Calu3 (cell line): ENCODE data around the gene ASAP2. TPM values are rescaled to one million over a fixed set of nuclear protein-coding genes. Genes with fewer than 3 reads are reported as not detected.

Experiments
- BruUV-seq: library from RNA; stranded (reverse); fragments of 400-500 nt; replicated peaks from 2 replicates; lab custom pipeline; 2021; lab: Mats Ljungman, UMichigan
- CTCF ChIA-PET: fragments of 300-600 bp; sonication (Branson Sonifier 250); formaldehyde crosslinking; loops from one replicate; lab custom pipeline; 2022; ENCODE audit warnings: antibody characterized with exemption; lab: Charles Lee
- DNase-seq: peaks from one replicate; pipeline ENCODE4 v3.0.0; 2022
- H3K27ac Mint-ChIP-seq: one replicate; pipeline ENCODE4 v1.8.0; 2022; ENCODE audit warnings: mixed read lengths; ENCODE audit not compliant: unreplicated experiment
- H3K27me3 Mint-ChIP-seq: one replicate; pipeline ENCODE4 v1.8.0; 2022; ENCODE audit warnings: mixed read lengths; ENCODE audit not compliant: unreplicated experiment
- H3K36me3 Mint-ChIP-seq: one replicate; pipeline ENCODE4 v1.8.0; 2022; ENCODE audit warnings: mild to moderate bottlenecking, moderate library complexity, mixed read lengths; ENCODE audit not compliant: insufficient read depth, unreplicated experiment
- H3K4me1 Mint-ChIP-seq: one replicate; pipeline ENCODE4 v1.8.0; 2022; ENCODE audit warnings: mild to moderate bottlenecking, low read depth, mixed read lengths; ENCODE audit not compliant: unreplicated experiment
- H3K4me3 Mint-ChIP-seq: one replicate; pipeline ENCODE4 v1.8.0; 2022; ENCODE audit warnings: mild to moderate bottlenecking, low read depth, moderate library complexity, mixed read lengths; ENCODE audit not compliant: unreplicated experiment
- H3K9me3 Mint-ChIP-seq: one replicate; pipeline ENCODE4 v1.8.0; 2022; ENCODE audit warnings: low read depth, mixed read lengths; ENCODE audit not compliant: unreplicated experiment
- CTCF ChIP-seq: fragments of 200-600 bp; IDR thresholded peaks from one replicate; pipeline ENCODE4 v1.8.0; 2022; ENCODE audit warnings: antibody characterized with exemption; ENCODE audit not compliant: unreplicated experiment
- intact Hi-C: fragments of 100-400 bp; cut with micrococcal nuclease; formaldehyde crosslinking; loops from one replicate; pipeline ENCODE4 v1.10.0; 2022; ENCODE audit not compliant: unreplicated experiment
- total RNA-seq: library from RNA; stranded (reverse); gene quantifications from 2 replicates; pipeline ENCODE4 v1.2.3, GENCODE V29; 2022

ASAP2 gene
- total RNA-seq, 1 experiment from 2014 or later = 78.6 TPM

GRCh38 chr2:9188823-9189222, 17.8 kb upstream of the ASAP2 start:
- CTCF ChIA-PET = interaction anchor here (0.7 to 1.8 kb wide), 2 partner anchors 9 to 141 kb away, joined by 3 read pairs; no protein-coding TSS in a partner anchor
- no peak overlapping the region for H3K4me3 Mint-ChIP-seq
- BruUV-seq = no TSS peak
- DNase-seq = no peak
- H3K4me1 Mint-ChIP-seq = peaks cover 28% of the 10 kb centered on the region
- H3K36me3 Mint-ChIP-seq = peaks cover 6% of the 10 kb centered on the region
- H3K27me3 Mint-ChIP-seq = no peaks in the 10 kb centered on the region
- no peak overlapping the region for H3K27ac Mint-ChIP-seq
- intact Hi-C loops = no loop called here
- H3K9me3 Mint-ChIP-seq = no peaks in the 10 kb centered on the region
- TF ChIP-seq CTCF = no peak

DNA sequence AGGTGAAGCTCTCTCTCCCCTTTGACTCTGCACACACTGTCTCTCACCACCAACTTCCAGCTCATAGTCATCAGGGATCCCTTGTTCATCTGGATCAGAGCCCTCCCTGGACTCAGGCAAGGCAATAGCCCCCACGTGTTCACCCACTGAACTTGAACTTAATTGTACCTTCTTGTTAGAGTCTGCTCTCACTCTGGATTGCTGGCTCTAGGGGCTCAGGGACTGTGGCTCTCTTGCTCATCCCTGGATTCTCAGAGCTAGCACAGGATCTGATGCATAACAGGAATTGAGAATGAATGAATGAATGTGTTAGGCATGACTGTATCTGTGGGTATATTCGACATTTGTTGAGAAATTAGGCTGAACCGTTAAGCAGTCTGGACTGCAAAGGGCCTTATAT, 16.7 kb upstream of the ASAP2 start:
- no TSS peak for BruUV-seq
- Mint-ChIP-seq H3K4me1 (peaks cover 18% of the 10 kb centered on the region), H3K4me3 (no peak overlapping the region), H3K36me3 (no peaks in the 10 kb centered on the region), H3K27me3 (no peaks in the 10 kb centered on the region), H3K9me3 (no peaks in the 10 kb centered on the region), H3K27ac (no peak overlapping the region)
- no peak for TF ChIP-seq CTCF
- DNase-seq = no peak
- CTCF ChIA-PET = no interaction called here
- intact Hi-C loops = no loop called here

DNA sequence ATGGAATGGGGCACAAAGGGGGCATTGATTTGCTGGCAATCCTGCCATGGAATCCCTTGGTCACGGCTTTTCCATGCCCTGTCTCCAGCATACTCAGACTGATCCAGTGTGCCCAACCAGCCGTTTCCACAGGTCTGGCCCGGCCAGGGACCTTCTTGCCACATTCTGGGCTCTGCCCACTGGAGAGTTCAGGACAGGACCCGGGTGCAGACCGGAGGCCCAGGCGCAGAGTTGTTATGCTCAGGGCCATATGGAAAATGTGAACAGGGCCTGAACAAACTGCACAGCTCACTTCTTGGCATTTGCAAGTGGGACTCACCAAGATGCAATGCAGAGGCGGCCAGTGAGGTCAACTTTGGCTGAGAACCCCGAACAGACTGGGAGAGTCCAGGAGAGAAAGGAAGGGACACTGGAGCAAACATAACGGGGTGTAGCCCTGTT, 15.6 kb upstream of the ASAP2 start:
- peak; percentile 58 for DNase-seq

DNA sequence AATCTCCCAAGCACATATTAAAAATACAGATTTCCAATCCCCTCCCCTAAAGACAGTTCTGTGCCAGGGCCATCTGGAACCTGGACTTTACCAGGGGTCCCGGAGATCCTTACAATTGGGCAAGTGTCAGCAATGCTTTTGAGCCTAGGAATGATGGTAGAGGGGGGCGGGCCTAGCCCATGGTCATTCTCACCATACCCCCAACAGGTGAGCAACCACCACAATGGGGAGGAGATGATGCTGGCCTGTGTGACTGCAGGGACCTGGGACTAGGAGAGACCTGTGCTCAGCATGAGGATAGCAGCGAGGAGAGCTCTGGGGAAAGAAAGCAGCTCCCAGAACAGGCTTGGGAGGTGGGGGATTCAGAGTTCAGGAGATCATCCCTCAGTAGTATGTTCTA, 13.9 kb upstream of the ASAP2 start:
- Mint-ChIP-seq H3K27ac (no peak overlapping the region), H3K4me1 (peaks cover 18% of the 10 kb centered on the region), H3K4me3 (no peak overlapping the region), H3K27me3 (no peaks in the 10 kb centered on the region), H3K36me3 (no peaks in the 10 kb centered on the region), H3K9me3 (no peaks in the 10 kb centered on the region)
- no peak for TF ChIP-seq CTCF
- intact Hi-C loops = no loop called here
- DNase-seq = no peak
- CTCF ChIA-PET = no interaction called here
- BruUV-seq = no TSS peak

More for the DNA sequence above, 15.6 kb upstream of the ASAP2 start:
- H3K9me3 Mint-ChIP-seq = no peaks in the 10 kb centered on the region
- intact Hi-C loops = no loop called here
- no peaks in the 10 kb centered on the region for H3K36me3 Mint-ChIP-seq
- H3K4me3 Mint-ChIP-seq = no peak overlapping the region
- no peak overlapping the region for H3K27ac Mint-ChIP-seq
- TF ChIP-seq CTCF = no peak
- CTCF ChIA-PET = interaction anchor here (0.7 kb wide), 1 partner anchor 59 kb away, joined by 3 read pairs; no protein-coding TSS in a partner anchor
- H3K27me3 Mint-ChIP-seq = no peaks in the 10 kb centered on the region
- H3K4me1 Mint-ChIP-seq = peaks cover 18% of the 10 kb centered on the region
- no TSS peak for BruUV-seq
